Lower leg skin (tissue), 4 donors: Measurements from ENCODE around the gene RALGPS2. TPM values are rescaled to one million over a fixed set of nuclear protein-coding genes. Genes with fewer than 3 reads are reported as not detected.

ENCODE experiments used
- DNase-seq, 2 donors: peaks; one replicate each; pipeline ENCODE4 v3.0.0-alpha.2; 2019; ENCODE audit warnings: low spot score in 2 of 2
- H3K4me3 ChIP-seq: fragments of 200-600 bp; sonication (generic); 2 replicates; pipeline ENCODE4 v1.5.1; 2017; ENCODE audit warnings: mild to moderate bottlenecking, low read depth; ENCODE audit not compliant: poor library complexity, severe bottlenecking
- POLR2A ChIP-seq, 2 donors: fragments of 450-650 bp; IDR thresholded peaks; one replicate each; pipeline ENCODE4 v1.6.1; 2016 to 2017; ENCODE audit warnings: antibody characterized with exemption in 2 of 2, mild to moderate bottlenecking in 1 of 2, moderate library complexity in 1 of 2
- WGBS, 2 donors: methylation state at CpG; one replicate each; pipeline ENCODE4 v1.1.5; 2018; 5-methylcytosine and 5-hydroxymethylcytosine counted together
- intact Hi-C: fragments of 100-400 bp; cut with DNase I; formaldehyde crosslinking; loops from one replicate; pipeline ENCODE4 v1.15.0; 2023; ENCODE audit warnings: low total_unique reads
- total RNA-seq, 4 donors: library from RNA; depleted of rRNA; stranded (reverse); fragments of >200 nt; gene quantifications; one replicate each; pipeline ENCODE4 v1.1.0, GENCODE V29; 2016
- TF ChIP-seq, protein P1 (sequence below), 3 donors: fragments of 450-650 bp; IDR thresholded peaks; one replicate each; pipeline ENCODE4 v1.5.1; 2016; ENCODE audit warnings: antibody characterized with exemption in 3 of 3, mild to moderate bottlenecking in 3 of 3, moderate library complexity in 2 of 3

RALGPS2 gene
- total RNA-seq, 4 donors from 2014 or later = 26.2 to 33.5 (median 31.7) TPM

DNA sequence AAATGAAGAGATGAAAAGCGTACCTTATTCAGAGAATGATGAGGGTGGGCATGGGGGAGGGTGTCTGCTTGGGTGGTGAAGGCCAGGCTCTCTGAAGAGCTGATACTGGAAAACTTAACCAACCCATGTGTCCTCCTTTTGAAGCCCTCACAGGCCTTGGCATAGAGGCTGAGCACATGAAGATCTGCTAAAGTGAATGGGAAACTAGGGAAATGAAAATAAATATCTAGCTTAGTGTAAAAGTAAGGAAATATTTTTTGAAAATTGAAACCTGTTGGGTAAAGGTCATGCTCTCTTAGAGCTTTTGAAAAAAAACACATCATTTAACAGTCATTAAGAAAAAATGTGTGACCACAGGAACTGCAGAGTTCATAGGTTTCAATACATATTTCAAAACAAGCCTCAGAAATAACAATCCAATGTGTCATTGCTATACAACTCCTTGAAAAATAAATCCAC lies 40.5 kb upstream of the RALGPS2 start:
- H3K4me3 ChIP-seq = no peak overlapping the region
- 97 to 100% methylated on average over 1 of the region's 1 CpG for WGBS, 2 donors
- intact Hi-C loops = no loop called here
- no peak for TF ChIP-seq POLR2A (IDR thresholded peaks at IDR 0.05)
- TF ChIP-seq, protein P1, sequence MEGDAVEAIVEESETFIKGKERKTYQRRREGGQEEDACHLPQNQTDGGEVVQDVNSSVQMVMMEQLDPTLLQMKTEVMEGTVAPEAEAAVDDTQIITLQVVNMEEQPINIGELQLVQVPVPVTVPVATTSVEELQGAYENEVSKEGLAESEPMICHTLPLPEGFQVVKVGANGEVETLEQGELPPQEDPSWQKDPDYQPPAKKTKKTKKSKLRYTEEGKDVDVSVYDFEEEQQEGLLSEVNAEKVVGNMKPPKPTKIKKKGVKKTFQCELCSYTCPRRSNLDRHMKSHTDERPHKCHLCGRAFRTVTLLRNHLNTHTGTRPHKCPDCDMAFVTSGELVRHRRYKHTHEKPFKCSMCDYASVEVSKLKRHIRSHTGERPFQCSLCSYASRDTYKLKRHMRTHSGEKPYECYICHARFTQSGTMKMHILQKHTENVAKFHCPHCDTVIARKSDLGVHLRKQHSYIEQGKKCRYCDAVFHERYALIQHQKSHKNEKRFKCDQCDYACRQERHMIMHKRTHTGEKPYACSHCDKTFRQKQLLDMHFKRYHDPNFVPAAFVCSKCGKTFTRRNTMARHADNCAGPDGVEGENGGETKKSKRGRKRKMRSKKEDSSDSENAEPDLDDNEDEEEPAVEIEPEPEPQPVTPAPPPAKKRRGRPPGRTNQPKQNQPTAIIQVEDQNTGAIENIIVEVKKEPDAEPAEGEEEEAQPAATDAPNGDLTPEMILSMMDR (IDR thresholded peaks at IDR 0.05) = no peak
- no peak for DNase-seq

DNA sequence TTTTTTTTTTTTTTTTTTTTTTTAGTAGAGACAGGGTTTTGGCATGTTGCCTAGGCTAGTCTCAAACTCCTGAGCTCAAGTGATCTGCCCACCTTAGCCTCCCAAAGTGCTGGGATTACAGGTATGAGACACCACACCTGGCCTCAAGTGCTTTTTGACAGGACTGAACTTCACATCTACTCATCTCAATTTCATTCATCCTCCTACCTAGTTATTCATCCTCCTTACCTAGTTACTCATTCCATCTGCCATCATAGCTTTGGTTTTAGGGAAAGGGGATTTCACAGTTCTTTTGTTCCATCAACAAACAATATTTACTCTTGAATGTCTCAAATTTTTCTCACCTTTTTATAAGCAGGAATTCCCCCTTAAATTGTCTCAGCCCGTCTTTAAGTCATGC lies 38.6 kb upstream of the RALGPS2 start:
- no peak for DNase-seq
- TF ChIP-seq, protein P1 (IDR thresholded peaks at IDR 0.05) = no peak
- no peak for TF ChIP-seq POLR2A (IDR thresholded peaks at IDR 0.05)
- WGBS, 2 donors = 89 to 97% methylated on average over 1 of the region's 1 CpG
- intact Hi-C loops = no loop called here
- H3K4me3 ChIP-seq = no peak overlapping the region

DNA sequence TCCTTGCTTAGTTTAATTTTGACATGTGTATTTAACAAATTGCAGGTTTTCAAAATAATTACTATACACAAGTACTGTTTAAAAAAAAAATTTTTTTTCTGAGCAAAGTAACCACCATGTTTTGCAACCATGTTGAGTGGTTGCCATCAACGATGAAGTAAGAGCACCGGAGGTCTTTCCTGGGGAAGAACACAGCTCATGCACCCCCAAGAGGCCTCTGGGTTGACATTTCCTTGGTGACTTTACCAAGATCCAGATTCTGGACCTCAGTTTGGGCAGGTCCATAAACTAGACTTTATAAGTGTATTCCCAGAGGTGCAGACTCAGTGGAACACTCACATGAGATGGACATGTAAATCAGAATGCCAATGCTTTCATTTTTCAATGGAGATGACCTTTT lies 36.8 kb upstream of the RALGPS2 start:
- intact Hi-C loops = no loop called here
- TF ChIP-seq, protein P1 (IDR thresholded peaks at IDR 0.05) = no peak
- TF ChIP-seq POLR2A (IDR thresholded peaks at IDR 0.05) = no peak
- no peak overlapping the region for H3K4me3 ChIP-seq
- no peak for DNase-seq
- 61 to 84% methylated on average over 2 of the region's 2 CpGs for WGBS, 2 donors

- DNase-seq = no peak
- 35 to 44% methylated on average over 2 of the region's 2 CpGs for WGBS, 2 donors
- no peak overlapping the region for H3K4me3 ChIP-seq
- intact Hi-C loops = no loop called here
- TF ChIP-seq, protein P1 (IDR thresholded peaks at IDR 0.05) = no peak
- no peak for TF ChIP-seq POLR2A (IDR thresholded peaks at IDR 0.05)
These were observed 35.3 kb upstream of the RALGPS2 start for GRCh38 chr1:178689769-178690168.

GRCh38 chr1:178690496-178690895 lies 34.5 kb upstream of the RALGPS2 start:
- DNase-seq = no peak
- H3K4me3 ChIP-seq = no peak overlapping the region
- no peak for TF ChIP-seq POLR2A (IDR thresholded peaks at IDR 0.05)
- TF ChIP-seq, protein P1 (IDR thresholded peaks at IDR 0.05) = no peak
- 49 to 70% methylated on average over 5 of the region's 5 CpGs for WGBS, 2 donors
- intact Hi-C loops = no loop called here
